ENCODE measurements around the gene KDM4C.

KDM4C gene

DNA sequence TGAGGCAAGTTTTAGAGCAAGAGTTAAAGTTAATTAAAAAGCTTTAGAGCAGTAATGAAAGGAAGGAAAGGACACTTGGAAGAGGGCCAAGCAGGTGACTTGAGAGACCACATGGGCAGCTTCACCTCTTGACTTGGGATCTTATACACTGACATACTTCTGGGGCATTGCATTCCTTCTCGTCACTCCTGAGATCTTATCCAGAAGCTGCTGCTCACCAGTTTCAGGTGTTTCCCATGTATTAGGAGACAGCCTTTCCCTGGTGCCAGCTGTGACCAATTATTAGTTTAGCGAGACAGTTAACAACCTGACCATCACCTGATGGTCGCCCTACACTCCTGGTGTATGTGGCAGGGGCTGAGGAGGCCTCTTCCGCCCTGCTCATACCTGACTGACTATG is 382.1 kb downstream of the KDM4C start:
- no peak for DNase-seq (ENCODE audit: low read depth in 2 of 2)

DNA sequence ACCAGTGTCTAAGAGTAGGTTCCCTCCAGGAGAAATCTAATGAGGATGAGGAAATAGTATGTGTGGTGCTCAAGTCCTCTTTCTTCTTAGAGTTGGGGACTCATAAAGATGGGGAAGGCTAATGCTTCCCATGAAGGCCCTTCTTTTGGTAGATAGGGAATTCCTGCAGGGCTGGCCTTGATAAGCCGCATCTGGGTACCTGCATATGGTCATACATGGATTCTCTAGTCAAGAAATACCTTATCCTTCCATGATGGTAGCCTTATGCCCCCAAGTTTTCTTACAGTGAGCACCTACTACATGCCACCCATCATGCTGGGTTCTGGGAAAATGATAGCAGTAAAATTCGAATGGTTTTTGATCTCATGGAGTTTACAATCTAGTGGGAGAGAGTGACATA is 382.6 kb downstream of the KDM4C start:
- no peak for DNase-seq (ENCODE audit: low read depth in 2 of 2)

DNA sequence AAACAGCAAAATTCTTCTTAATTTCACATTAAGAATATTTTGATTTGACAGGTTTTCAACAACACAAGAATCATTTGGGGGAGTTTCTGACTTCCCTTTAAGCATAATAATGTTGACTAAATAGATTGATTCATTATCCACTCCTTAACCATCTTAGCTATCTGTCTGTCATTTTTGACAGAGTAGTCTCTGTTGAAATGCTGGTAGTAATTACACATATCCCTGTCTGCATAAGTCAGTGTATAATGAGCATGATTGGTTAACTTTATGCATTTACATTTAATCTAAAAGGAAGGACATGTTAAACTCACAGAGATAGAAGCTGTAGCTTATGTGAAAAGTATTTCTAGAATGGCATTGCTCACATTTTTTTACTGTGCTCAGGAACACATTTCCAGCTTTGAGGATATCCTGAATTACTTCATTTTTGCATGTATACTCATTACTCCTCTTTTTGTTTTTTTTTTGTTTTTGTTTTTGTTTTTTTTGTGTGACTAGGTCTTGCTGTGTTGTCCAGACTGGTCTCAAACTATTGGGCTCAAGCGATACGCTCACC is 385.9 kb downstream of the KDM4C start:
- DNase-seq (ENCODE audit: low read depth in 2 of 2): no peak

DNA sequence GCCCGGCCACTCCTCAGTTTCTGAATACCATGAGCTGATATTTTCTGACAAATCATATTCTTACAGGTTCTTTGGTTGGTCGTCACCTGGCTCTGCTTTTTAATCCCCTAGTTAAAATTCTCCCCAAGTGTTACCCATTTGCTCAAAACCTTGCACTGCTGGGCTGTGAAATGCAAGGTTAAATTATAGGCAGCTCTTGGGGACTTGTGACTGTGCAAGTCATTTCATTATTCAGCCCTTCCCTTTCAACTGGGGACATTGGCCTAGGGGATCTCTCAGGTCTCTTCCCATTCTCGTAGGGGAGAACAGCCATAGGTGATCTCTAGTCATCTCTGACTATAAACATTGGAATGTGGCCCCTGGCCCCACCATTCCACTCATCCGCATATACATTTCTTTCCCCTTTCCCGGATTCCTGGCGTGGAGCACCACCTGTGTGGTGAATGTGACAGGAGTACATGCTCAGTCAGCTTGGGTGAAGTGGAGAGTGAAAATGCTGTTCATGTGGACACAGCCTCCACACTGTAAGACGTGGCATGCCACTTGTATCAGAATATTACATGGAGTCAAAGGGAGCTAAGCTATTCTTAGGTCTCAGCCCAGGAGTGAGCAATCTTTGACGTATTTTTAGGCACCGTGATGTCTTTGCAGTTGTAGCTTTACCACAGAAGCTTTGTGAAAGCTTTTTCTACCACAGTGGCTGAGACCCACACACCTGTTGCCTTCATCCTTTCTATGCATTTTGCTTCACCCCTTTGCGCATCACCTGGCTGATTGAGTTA is 386.7 kb downstream of the KDM4C start:
- DNase-seq (ENCODE audit: low read depth in 2 of 2): no peak

DNA sequence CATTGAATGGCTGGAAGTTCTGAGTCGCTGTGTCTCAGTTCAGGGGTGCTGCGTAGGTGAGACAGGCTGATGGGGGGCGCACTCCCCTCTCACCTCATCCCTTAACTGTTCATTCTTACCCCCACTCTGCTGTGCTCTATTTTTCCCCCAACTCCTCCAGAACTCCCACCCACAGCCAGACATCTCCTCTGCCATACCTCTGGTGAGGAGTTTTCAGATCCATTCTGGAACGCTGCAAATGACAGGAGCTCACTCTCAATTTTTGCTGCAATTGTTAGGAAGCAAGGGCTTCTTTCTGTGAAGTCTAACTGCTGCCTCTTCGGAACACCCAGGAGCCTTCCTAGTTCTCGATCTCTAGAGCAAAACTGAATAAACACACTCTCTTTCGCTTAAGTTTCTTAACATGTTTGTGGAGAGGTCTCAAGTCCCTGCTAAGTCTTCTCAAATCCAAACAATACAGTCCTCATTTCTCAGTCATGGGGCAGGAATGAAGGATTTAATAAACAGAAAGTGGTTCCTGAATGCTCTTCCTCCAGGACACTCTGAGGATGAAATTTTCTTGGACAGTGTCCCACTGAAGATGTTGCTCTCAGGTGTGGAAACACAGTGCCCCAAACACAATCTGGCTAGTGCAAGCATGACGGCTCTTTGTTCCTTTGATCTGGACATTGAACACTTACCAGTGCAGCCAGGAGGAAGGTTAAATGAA is 387.7 kb downstream of the KDM4C start:
- no peak for DNase-seq (ENCODE audit: low read depth in 2 of 2)

DNA sequence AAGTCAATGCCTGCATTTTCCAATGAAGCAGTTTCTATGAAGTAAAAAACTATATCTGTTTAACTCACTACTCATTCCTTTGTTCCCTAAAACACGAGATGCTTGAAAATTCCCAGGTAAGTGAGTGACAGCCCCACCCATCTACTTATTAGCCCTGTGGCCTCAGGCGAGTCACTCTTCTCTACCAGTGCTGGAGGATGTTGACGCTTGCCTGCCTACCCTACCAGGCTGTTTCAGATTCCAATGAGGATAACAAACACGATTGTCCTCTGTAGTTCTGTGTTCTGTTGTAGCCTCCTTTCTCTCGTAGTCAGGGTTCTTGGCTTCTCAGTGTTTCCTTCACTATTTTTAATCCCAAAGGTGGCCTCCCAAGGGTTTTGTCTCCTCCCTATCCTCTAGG is 388.8 kb downstream of the KDM4C start:
- no peak for DNase-seq (ENCODE audit: low read depth in 2 of 2)

DNA sequence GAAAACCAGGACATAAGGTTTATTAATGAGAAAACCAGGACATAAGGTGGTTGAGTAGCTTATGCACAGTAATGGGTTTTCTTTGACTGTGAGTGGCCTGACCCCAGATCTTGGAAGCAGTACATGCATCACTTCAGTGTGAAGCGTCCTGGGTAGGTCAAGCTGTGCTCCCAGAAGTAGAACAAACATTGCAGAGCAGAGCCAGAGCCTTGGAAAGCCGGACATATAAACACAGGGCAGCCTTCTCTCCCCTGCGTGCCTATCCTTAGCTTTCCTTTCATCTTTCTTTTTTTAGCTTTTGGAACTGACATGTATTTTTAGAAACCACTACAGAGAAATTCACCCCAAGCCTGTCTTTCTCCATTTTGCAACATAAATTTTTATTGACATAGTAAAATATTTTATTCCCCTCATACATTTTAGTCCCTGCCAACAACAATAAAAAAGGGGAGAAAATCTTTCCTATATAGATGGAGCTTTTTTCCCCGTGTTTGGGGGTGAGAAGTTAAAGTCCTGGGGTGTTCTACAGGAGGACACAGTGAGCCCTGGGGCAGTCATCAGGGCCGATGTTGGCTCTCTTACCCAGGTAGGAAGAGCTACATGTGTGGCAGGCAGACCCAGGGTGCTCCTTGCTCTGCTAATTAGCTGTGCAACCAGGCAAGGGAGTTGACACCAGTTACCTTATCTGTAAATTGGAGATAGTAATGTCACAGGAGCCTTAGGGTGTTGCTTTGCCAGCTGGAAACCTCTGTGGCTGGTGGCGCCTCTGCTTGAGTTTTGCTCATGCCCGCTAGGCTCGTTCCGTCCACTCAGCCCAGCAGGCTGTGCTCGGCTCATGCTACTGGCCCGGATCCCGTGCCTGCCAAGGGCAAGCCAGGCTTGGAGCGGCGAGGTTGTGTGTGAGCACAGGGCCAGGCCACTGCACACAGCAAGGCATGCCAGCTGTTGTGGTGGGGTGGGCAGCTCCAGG is 389.6 kb downstream of the KDM4C start:
- no peak for DNase-seq (ENCODE audit: low read depth in 2 of 2)

DNA sequence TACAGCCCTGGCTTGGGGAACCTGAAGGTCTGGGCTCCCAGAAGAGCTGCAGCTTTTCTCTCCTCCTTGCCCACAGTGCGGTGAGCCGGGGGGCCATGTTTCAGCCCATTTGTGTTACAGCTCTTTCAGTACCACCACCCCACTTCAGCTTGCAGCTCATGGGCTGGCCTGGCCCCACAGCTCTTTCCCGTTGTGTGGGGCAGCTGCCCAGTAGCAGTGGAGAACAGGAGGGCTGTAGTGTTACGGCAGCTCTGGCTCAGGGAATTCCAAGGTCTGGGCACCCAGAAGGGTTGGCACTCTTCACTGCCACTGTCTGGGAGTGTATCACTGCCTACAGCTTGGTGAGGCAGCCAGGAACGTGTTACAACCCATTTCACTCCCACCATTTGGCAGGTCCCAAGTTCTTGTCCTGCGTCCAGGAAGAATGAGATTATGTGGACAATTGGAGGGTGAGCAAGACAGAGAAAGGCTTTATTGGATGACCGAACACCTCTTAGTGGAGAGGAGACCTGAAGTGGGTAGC is 390.5 kb downstream of the KDM4C start:
- no peak for DNase-seq (ENCODE audit: low read depth in 2 of 2)

DNA sequence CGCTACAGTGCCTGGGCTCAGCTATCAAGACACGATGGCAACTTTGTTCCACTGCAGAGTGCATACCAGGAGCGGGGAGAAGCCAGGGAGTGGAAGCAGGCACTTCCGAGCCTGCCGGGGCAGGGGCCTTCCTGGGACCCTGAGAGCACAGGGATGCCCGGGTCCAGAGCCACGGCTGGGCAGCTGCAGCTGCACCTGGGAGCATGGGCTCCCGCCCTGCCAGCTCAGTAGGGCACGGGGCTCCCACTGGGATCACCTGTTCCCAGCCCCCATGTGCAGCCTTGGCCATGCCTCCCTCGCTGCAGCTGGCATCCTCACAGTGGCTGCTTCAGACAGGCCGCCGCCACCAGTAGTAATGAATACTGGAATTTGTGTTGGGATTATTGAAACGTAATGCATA is 391.5 kb downstream of the KDM4C start:
- DNase-seq (ENCODE audit: low read depth in 2 of 2): no peak

DNA sequence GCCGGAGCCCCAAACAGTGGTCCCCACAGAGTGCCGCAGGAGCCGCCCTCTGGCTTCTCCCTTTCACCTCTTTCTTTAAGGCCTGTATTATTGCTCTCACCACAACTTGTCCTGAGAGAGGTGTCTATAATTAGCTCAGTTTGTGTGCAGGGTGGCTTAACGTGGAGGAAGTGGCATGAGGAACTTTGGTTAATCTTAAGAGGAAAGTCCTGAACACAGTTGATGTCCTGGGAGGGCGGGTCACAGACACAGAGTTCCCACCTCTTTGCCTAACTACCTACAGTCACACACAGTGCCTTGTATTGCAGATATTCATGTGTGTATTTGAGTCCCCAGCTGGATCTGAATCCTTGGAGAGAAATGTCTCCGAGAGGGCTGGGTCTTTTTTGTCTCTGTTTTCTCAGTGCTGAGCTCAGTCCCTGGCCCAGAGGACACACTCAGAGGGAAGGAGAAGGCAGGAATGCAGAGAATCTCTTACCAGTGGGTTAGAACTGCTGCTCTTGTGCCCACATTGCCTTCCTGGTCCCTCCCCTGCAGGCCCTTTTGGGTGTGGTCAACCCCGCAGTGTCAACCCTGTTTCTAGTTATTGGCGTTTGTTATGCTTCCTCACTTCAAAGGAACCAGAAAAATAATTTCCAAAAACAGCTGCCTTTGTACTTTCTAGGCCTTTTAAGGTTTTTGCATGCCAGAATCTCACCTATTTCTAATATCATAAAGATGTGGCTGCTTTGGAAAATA is 392.5 kb downstream of the KDM4C start:
- DNase-seq (ENCODE audit: low read depth in 2 of 2): no peak

DNA sequence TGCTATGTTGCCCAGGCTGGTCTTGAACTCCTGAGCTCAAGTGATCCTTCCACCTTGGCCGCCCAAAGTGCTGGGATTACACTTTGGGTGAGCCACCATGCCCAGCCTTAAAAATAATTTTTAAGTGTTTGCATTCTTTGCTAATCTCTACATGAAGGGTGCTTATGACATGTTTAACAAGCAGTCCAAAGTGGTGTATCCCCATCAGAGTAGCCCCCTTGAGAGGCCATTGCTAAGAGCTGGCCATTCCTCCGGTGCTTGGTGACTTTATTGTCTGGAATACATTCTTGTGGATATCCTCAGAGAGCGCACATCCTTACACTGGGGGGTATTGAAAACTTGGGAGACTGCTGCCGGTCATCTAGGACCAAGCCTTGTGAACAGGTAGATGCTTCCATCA is 395.4 kb downstream of the KDM4C start:
- no peak for DNase-seq (ENCODE audit: low read depth in 2 of 2)

DNA sequence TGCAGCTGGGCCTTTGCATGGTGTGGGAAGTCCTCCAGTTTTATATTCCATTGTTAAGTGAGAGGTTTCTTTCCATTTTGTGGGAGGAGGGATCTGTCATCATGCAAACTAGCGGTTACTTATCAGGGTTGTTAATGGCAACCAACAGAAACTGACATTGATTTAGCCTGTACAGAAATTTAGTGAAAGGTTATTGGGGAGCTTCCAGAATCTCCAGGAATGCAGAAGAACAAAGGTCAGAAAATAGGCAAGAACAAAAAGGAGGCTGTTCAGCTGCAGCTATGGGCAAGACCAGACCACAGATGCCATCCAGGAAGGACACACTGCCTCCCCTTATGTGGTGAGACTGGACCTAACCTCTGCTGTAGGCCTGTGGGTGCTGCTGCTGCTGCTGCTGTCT is 395.8 kb downstream of the KDM4C start:
- DNase-seq (ENCODE audit: low read depth in 2 of 2): no peak

DNA sequence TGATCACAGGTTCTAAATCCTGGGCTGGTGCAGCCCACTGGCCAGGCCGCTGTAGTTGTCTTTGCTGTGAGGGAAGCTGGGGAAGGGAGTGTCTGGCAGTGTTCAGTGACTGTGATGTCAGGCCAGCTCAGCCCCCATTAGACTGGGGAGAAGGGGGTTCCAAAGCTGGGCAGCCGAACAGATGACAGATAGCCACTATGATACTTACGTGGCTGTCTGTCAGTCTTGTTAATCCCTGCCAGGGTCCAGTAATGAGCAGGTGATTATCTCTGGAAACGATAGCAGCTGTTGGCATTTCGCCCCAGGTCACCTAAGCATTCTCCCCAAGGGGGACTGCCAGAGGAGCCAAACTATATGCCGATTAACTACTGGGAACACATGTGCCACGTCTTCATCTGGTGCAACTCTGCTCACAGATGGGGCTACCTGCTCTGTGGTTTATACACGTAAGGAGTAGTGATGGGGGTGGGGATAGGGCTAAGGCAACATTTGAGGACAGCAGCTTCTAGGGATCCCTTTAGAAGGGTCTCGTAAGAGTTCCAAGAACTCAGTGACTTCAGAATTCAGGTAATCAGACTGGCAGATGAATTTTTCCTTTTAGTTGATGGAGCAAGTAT is 396.3 kb downstream of the KDM4C start:
- DNase-seq (ENCODE audit: low read depth in 2 of 2): no peak

DNA sequence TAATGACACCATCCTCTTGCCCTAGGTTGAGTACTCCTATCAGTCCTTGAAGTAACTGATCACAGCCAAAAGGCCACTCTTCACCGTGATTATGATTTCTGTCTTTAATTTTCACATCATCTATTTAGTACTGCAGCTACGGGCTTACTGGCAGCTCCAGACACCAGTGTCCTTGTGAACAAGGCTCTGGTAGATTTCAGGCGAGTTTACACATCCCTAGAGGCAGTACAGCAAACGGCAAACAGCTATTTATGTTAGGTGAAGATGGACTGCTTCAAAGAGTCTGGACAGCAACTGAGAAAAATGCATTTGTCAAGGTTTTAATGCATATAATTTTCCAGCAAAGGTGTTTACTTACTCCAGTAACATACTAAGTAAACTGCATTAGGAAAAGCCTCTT is 396.9 kb downstream of the KDM4C start:
- DNase-seq (ENCODE audit: low read depth in 2 of 2): no peak

DNA sequence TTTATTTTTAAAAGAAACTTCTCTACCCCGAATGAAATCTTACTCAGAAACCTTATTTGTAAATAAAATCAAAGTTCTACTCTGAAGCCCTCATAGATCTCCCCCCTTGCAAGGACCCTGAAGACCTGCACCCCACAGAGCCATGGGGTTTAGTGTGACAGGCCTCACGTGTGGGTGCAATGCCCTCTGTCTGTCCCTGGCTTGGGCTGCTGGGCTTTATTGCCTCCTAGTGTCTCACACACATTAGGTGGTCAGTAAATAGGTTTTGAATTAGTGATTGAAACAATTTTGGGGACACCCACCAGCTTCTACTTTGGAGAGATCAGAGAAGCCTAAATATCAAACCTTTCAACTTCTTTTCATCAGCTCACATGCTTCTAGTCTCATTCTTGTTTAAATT is 403.7 kb downstream of the KDM4C start:
- no peak for DNase-seq (ENCODE audit: low read depth in 2 of 2)

DNA sequence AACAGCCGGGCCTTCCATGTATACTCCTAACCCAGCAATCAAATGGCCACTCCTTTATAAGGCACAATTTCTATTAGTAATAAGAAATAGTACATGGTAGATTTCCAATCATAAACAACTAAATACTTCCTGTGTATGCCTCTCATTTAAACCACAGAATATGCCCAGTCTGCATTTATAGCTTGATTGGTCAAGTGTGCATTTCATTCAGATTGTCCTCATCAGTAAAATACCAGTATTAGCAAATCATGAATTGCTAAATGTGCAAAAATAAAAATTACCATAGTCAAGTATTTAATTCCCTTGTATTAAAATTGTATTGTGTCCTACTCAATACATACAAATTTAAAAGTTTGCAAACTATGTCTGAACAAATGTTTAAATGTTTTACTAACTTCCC is 406.2 kb downstream of the KDM4C start:
- DNase-seq (ENCODE audit: low read depth in 2 of 2): no peak

DNA sequence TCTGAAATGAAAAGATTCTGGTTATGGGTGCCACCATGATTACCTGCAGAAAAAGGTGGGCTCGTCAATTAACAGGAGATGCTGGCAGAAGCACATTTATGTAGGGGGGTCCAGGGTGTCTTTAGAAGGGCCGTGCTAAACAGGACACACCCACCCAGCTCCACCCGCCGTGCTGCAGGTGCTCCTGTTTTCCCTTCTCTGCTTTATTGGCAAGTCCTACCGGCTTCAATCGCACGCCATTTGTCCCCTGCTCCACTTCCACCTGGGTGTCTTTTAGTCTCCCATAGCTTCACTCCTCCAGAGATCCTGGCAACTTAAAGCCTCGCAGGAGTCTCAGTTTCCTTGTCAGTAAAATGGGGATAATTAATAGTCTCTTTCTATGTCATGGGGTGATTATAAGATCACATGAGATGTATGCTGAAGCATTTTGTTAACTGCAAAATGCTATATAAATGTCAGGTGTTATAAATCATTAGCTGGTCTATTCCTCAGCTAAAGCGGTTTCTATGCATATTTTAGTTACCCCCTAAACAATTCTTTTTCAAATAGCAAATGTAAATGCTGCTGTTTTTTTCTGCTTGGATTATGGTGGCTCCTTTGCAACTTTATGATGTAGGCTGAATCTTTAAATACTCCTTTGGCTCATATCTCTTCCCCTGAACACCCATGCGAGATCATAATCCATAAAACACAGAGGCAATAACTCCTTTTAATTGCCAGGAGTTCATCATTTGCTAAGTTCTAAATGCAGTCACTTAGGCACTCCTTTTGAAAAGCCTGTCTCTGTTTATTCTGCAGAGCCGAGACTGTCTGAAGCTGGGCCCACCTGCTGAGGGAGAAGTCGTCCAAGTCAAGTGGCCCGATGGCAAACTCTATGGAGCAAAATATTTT is 406.9 kb downstream of the KDM4C start:
- no peak for DNase-seq (ENCODE audit: low read depth in 2 of 2)

DNA sequence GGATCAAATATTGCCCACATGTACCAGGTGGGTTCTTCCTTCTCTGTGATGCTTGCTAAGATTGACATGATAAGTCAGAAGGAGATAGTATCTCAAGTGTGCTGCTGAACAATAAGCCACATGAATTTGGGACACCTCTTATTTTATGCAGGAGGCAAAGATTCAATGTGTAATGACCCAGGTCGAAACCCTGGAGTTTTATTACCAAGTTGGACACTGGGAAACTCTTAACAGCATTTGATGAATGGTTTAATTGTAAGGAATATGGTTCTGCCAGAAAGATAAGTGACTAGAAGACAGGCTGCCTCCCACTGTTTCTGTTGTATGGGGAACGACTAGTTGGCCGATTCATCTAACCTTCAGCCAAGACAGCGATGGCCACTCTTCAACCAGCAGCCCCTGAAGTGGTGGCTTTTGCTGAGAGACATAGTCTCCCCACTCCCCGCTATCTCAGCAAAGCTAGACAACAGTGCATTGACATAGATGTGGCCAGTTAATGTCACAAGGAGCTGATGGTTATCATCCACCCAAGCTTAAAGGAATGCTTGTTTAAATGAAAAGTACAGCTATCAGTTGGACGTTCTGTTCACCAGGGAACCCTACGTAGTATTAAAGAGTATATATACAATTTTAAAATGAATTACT is 407.7 kb downstream of the KDM4C start:
- DNase-seq (ENCODE audit: low read depth in 2 of 2): no peak

DNA sequence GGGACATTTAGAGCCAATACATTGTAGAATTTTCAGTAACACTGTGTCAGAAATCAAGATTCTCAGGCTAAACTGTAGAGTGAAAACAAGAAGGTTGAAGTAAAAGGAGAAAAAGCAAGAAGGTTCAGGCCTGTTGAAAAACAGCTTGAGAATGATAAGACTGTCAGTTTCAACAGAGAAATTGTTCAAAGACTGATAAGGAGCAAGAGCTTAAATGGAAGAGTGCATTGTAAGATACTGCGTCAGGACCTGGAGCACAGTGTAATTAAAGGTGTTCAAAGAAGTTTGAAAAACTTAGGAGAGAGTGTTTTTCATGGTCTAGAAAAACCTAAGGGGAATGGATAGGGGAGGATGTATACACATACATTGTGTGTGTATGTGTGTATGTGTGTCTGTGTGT is 408.3 kb downstream of the KDM4C start:
- DNase-seq (ENCODE audit: low read depth in 2 of 2): no peak

Measured in stimulated activated CD8-positive, alpha-beta memory T cell treated with anti-CD3 and anti-CD28 coated beads, Interleukin-2, amount 100 ng/mL, for 1 hour (primary cell).